Endodermal cell (in vitro differentiated cells): Measurements from ENCODE around the gene GRIN2D. TPM values are rescaled to one million over a fixed set of nuclear protein-coding genes. Genes with fewer than 3 reads are reported as not detected.

Experiments
- DNase-seq: peaks from one replicate; pipeline ENCODE4 v3.0.0-alpha.2; 2017
- H3K27ac ChIP-seq: 2 replicates; pipeline ENCODE4 v1.5.1; 2013; ENCODE audit warnings: mild to moderate bottlenecking, low read depth, low read length, moderate library complexity
- H3K27me3 ChIP-seq: 2 replicates; pipeline ENCODE4 v1.6.1; 2013; ENCODE audit warnings: mild to moderate bottlenecking, low read length, moderate library complexity; ENCODE audit not compliant: insufficient read depth, control insufficient read depth, poor library complexity, severe bottlenecking
- H3K36me3 ChIP-seq: 2 replicates; pipeline ENCODE4 v1.7.0; 2013; ENCODE audit warnings: mild to moderate bottlenecking, low read length, moderate library complexity; ENCODE audit not compliant: control insufficient read depth, insufficient read depth
- H3K4me1 ChIP-seq: one replicate; pipeline ENCODE4 v1.7.0; 2013; ENCODE audit warnings: low read length; ENCODE audit not compliant: control insufficient read depth, insufficient read depth
- H3K4me3 ChIP-seq: 2 replicates; pipeline ENCODE4 v1.5.1; 2013; ENCODE audit warnings: mild to moderate bottlenecking, low read length, moderate library complexity
- H3K9ac ChIP-seq: 2 replicates; pipeline ENCODE4 v1.6.1; 2013; ENCODE audit warnings: mild to moderate bottlenecking, low read length, moderate library complexity; ENCODE audit not compliant: poor library complexity, severe bottlenecking; ENCODE audit errors: extremely low read depth
- H3K9me3 ChIP-seq: 2 replicates; pipeline ENCODE4 v1.6.1; 2013; ENCODE audit warnings: mild to moderate bottlenecking, low read length, moderate library complexity; ENCODE audit not compliant: control insufficient read depth
- H3K27ac Mint-ChIP-seq: 2 replicates; pipeline ENCODE4 v1.8.0; 2020; ENCODE audit warnings: mixed read lengths
- H3K27me3 Mint-ChIP-seq: 2 replicates; pipeline ENCODE4 v1.8.0; 2021; ENCODE audit warnings: mild to moderate bottlenecking, mixed read lengths; ENCODE audit not compliant: insufficient read depth
- H3K36me3 Mint-ChIP-seq: 2 replicates; pipeline ENCODE4 v1.8.0; 2020; ENCODE audit warnings: low read depth, mixed read lengths
- H3K4me1 Mint-ChIP-seq: 2 replicates; pipeline ENCODE4 v1.8.0; 2020; ENCODE audit warnings: mixed read lengths
- H3K4me3 Mint-ChIP-seq: 2 replicates; pipeline ENCODE4 v1.8.0; 2020; ENCODE audit warnings: mild to moderate bottlenecking, moderate library complexity, mixed read lengths
- H3K9me3 Mint-ChIP-seq: 2 replicates; pipeline ENCODE4 v1.8.0; 2020; ENCODE audit warnings: mild to moderate bottlenecking, mixed read lengths
- WGBS, 2 experiments: methylation state at CpG; one replicate each; pipeline versions ENCODE4 v1.1.5 to v1.1.7; 2013; ENCODE audit warnings: missing lambda C conversion rate in 2 of 2, mixed read lengths in 1 of 2; ENCODE audit not compliant: insufficient coverage in 1 of 2, insufficient read length in 1 of 2; 5-methylcytosine and 5-hydroxymethylcytosine counted together
- total RNA-seq, 2 donors: library from RNA; stranded (reverse); fragmentation: NEBNext Ultra II Directional in 1 of 2; extraction: Animal tissue kit (Norgen Biotek cat#: 25700) in 1 of 2; gene quantifications; 2 replicates in 1 of 2; 3 replicates in 1 of 2; pipeline ENCODE4 v1.2.1, GENCODE V29; 2021
- TF ChIP-seq, protein P1 (sequence below): fragments of 200-600 bp; sonication (generic); conservative IDR thresholded peaks from 2 replicates; pipeline ENCODE4 v1.5.0; 2021; ENCODE audit warnings: antibody characterized with exemption, mild to moderate bottlenecking

Gene GRIN2D
- total RNA-seq, 2 donors from 2014 or later: 0.77 to 1.2 TPM

- Histone ChIP-seq H3K4me1 (no peaks in the 10 kb centered on the region), H3K4me3 (peak overlapping the region; percentile 41), H3K9ac (no peak overlapping the region), H3K27ac (no peak overlapping the region), H3K27me3 (no peaks in the 10 kb centered on the region), H3K36me3 (no peaks in the 10 kb centered on the region), H3K9me3 (no peaks in the 10 kb centered on the region)
- peak overlapping the region; percentile 35 for H3K27ac Mint-ChIP-seq
- no peaks in the 10 kb centered on the region for H3K4me1 Mint-ChIP-seq
- peak overlapping the region; percentile 72 for H3K4me3 Mint-ChIP-seq
- H3K9me3 Mint-ChIP-seq: no peaks in the 10 kb centered on the region
- TF ChIP-seq, protein P1, sequence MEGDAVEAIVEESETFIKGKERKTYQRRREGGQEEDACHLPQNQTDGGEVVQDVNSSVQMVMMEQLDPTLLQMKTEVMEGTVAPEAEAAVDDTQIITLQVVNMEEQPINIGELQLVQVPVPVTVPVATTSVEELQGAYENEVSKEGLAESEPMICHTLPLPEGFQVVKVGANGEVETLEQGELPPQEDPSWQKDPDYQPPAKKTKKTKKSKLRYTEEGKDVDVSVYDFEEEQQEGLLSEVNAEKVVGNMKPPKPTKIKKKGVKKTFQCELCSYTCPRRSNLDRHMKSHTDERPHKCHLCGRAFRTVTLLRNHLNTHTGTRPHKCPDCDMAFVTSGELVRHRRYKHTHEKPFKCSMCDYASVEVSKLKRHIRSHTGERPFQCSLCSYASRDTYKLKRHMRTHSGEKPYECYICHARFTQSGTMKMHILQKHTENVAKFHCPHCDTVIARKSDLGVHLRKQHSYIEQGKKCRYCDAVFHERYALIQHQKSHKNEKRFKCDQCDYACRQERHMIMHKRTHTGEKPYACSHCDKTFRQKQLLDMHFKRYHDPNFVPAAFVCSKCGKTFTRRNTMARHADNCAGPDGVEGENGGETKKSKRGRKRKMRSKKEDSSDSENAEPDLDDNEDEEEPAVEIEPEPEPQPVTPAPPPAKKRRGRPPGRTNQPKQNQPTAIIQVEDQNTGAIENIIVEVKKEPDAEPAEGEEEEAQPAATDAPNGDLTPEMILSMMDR: no peak
- no peaks in the 10 kb centered on the region for H3K36me3 Mint-ChIP-seq
- DNase-seq: no peak
- peaks cover 10% of the 10 kb centered on the region for H3K27me3 Mint-ChIP-seq
- 78 to 85% methylated on average over 6 to 10 of the region's 10 CpGs for WGBS, 2 experiments
These were observed 28.7 kb upstream of the GRIN2D start for GRCh38 chr19:48364598-48365348.

- Histone ChIP-seq H3K9ac (no peak overlapping the region), H3K4me1 (no peaks in the 10 kb centered on the region), H3K9me3 (no peaks in the 10 kb centered on the region), H3K27me3 (no peaks in the 10 kb centered on the region), H3K36me3 (no peaks in the 10 kb centered on the region), H3K4me3 (no peak overlapping the region), H3K27ac (no peak overlapping the region)
- H3K27me3 Mint-ChIP-seq: peaks cover 16% of the 10 kb centered on the region
- no peak overlapping the region for H3K4me3 Mint-ChIP-seq
- no peaks in the 10 kb centered on the region for H3K36me3 Mint-ChIP-seq
- no peak for DNase-seq
- H3K9me3 Mint-ChIP-seq: no peaks in the 10 kb centered on the region
- H3K4me1 Mint-ChIP-seq: no peaks in the 10 kb centered on the region
- H3K27ac Mint-ChIP-seq: no peak overlapping the region
- TF ChIP-seq, protein P1: no peak
- WGBS, 2 experiments: 93 to 100% methylated on average over 6 to 11 of the region's 11 CpGs
These were observed 27.9 kb upstream of the GRIN2D start for GRCh38 chr19:48365602-48366001.

- no peak overlapping the region for H3K4me3 ChIP-seq
- H3K36me3 ChIP-seq: no peaks in the 10 kb centered on the region
- Mint-ChIP-seq H3K4me3 (no peak overlapping the region), H3K27ac (no peak overlapping the region), H3K36me3 (no peaks in the 10 kb centered on the region), H3K4me1 (no peaks in the 10 kb centered on the region), H3K9me3 (no peaks in the 10 kb centered on the region), H3K27me3 (peaks cover 21% of the 10 kb centered on the region)
- H3K9me3 ChIP-seq: no peaks in the 10 kb centered on the region
- 83 to 95% methylated on average over 2 to 5 of the region's 5 CpGs for WGBS, 2 experiments
- no peak overlapping the region for H3K9ac ChIP-seq
- DNase-seq: no peak
- no peaks in the 10 kb centered on the region for H3K27me3 ChIP-seq
- TF ChIP-seq, protein P1: no peak
- H3K4me1 ChIP-seq: no peaks in the 10 kb centered on the region
- no peak overlapping the region for H3K27ac ChIP-seq
These were observed 25.6 kb upstream of the GRIN2D start for GRCh38 chr19:48367855-48368254.
